ENCODE data around the gene VWA8.
"Not testable (repeated sequence)": the region's sequence is repeated elsewhere in the genome, so short reads cannot be mapped to it uniquely, and the experiment has no call there.

Gene VWA8

DNA sequence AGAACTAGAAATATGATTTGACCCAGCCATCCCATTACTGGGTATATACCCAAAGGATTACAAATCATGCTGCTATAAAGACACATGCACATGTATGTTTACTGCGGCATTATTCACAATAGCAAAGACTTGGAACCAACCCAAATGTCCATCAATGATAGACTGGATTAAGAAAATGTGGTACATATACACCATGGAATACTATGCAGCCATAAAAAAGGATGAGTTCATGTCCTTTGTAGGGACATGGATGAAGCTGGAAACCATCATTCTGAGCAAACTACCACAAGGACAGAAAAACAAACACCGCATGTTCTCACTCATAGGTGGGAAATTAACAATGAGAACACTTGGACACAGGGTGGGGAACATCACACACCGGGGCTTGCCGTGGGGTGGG lies 38.0 kb downstream of the VWA8 start:
- TF ChIP-seq ZNF8 (CRISPR knock-in tag; IDR thresholded peaks at IDR 0.05): peak; percentile 74
- not testable (repeated sequence) for ATAC-seq

DNA sequence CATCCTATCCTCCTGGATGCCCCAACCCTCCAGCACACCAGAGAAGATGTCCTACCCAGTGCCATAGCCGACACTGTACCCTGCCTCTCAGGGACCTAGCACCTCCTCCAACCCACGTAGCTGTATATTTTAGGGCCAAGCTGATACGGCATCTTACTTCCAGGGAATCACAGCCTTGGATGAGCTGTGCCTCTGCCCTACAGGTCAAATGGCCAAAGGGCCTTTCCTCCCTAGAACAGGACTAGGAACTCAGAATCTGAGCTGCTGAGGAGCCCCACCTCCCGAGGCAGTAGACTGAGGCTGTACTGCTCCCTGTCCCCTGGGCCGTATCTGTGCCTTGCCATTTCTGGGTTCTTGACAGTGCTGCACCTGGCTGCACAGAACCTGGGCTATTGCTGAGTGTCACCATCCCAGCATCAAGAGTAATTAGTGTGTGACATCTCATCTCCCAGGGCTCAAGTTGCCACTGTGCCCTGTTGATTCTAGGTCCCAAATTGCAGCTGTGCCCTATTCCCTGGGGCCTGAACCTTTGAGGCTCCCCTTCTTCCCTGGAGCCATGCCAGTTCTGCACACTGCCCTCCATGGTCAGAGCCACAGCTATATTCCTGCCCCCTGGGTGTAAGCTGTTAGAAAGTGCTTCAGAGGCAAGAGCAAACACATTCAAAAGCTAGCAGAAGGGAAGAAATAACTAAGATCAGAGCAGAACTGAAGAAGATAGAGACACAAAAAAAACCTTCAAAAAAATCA lies 41.0 kb downstream of the VWA8 start:
- no peak for ATAC-seq
- no peak for TF ChIP-seq SNAI2 (CRISPR knock-in tag; IDR thresholded peaks at IDR 0.05)

- ATAC-seq: peak; percentile 44
- no peak for TF ChIP-seq TSHZ2 (CRISPR knock-in tag; IDR thresholded peaks at IDR 0.05)
- TF ChIP-seq ZNF565 (CRISPR knock-in tag; conservative IDR thresholded peaks at IDR 0.05; ENCODE audit: low read depth): no peak
- TF ChIP-seq CSRNP3 (CRISPR knock-in tag; IDR thresholded peaks at IDR 0.05): no peak
- TF ChIP-seq ISL1 (CRISPR knock-in tag; IDR thresholded peaks at IDR 0.05): no peak
- TF ChIP-seq POU6F1 (CRISPR knock-in tag; IDR thresholded peaks at IDR 0.05; ENCODE audit: borderline replicate concordance, low read depth): no peak
- no peak for TF ChIP-seq PPARA (CRISPR knock-in tag; IDR thresholded peaks at IDR 0.05; ENCODE audit: borderline replicate concordance)
- no peak for TF ChIP-seq TCF4 (CRISPR knock-in tag; IDR thresholded peaks at IDR 0.05; ENCODE audit: borderline replicate concordance)
- no peak for TF ChIP-seq ZNF70 (CRISPR knock-in tag; IDR thresholded peaks at IDR 0.05)
- TF ChIP-seq ZFP3 (CRISPR knock-in tag; IDR thresholded peaks at IDR 0.05): no peak
- no peak for TF ChIP-seq BACH2 (CRISPR knock-in tag; IDR thresholded peaks at IDR 0.05; ENCODE audit: borderline replicate concordance)
- no peak for TF ChIP-seq OSR1 (CRISPR knock-in tag; IDR thresholded peaks at IDR 0.05)
- TF ChIP-seq, protein P1, sequence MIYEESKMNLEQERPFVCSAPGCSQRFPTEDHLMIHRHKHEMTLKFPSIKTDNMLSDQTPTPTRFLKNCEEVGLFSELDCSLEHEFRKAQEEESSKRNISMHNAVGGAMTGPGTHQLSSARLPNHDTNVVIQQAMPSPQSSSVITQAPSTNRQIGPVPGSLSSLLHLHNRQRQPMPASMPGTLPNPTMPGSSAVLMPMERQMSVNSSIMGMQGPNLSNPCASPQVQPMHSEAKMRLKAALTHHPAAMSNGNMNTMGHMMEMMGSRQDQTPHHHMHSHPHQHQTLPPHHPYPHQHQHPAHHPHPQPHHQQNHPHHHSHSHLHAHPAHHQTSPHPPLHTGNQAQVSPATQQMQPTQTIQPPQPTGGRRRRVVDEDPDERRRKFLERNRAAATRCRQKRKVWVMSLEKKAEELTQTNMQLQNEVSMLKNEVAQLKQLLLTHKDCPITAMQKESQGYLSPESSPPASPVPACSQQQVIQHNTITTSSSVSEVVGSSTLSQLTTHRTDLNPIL (CRISPR knock-in tag; IDR thresholded peaks at IDR 0.05; ENCODE audit: low read depth): no peak
- no peak for TF ChIP-seq GLIS3 (CRISPR knock-in tag; IDR thresholded peaks at IDR 0.05)
- TF ChIP-seq RARB (CRISPR knock-in tag; IDR thresholded peaks at IDR 0.05): no peak
- TF ChIP-seq ZC3H10 (CRISPR knock-in tag; IDR thresholded peaks at IDR 0.05): no peak
Observed at GRCh38 chr13:41919031-41919740, 41.7 kb downstream of the VWA8 start.

- ATAC-seq: no peak
- TF ChIP-seq ZC3H10 (CRISPR knock-in tag; IDR thresholded peaks at IDR 0.05) (no peak), ZNF70 (CRISPR knock-in tag; IDR thresholded peaks at IDR 0.05) (no peak), ZFP30 (CRISPR knock-in tag; IDR thresholded peaks at IDR 0.05) (no peak), TOX (CRISPR knock-in tag; IDR thresholded peaks at IDR 0.05; ENCODE audit: borderline replicate concordance) (no peak), OSR1 (CRISPR knock-in tag; IDR thresholded peaks at IDR 0.05) (no peak), CSDC2 (CRISPR knock-in tag; IDR thresholded peaks at IDR 0.05) (no peak), BACH2 (CRISPR knock-in tag; IDR thresholded peaks at IDR 0.05; ENCODE audit: borderline replicate concordance) (no peak), ZFP3 (CRISPR knock-in tag; IDR thresholded peaks at IDR 0.05) (no peak), POU6F1 (CRISPR knock-in tag; IDR thresholded peaks at IDR 0.05; ENCODE audit: borderline replicate concordance, low read depth) (no peak), PPARA (CRISPR knock-in tag; IDR thresholded peaks at IDR 0.05; ENCODE audit: borderline replicate concordance) (no peak), SNAI2 (CRISPR knock-in tag; IDR thresholded peaks at IDR 0.05) (no peak), ZNF8 (CRISPR knock-in tag; IDR thresholded peaks at IDR 0.05) (no peak), TSHZ2 (CRISPR knock-in tag; IDR thresholded peaks at IDR 0.05) (no peak)
- TF ChIP-seq, protein P1 (CRISPR knock-in tag; IDR thresholded peaks at IDR 0.05; ENCODE audit: low read depth): no peak
Observed at GRCh38 chr13:41917641-41918040, 43.3 kb downstream of the VWA8 start.
